ENCODE results near the gene NEURL2.

Gene NEURL2

GRCh38 chr20:45898285-45898684, 7.3 kb upstream of the NEURL2 start:
- H3K4me1 ChIP-seq (ENCODE audit: control insufficient read depth, insufficient read depth, low read length) = peaks cover 11% of the 10 kb centered on the region
- H3K27ac ChIP-seq (ENCODE audit: insufficient read depth, low read depth, low read length, poor library complexity, severe bottlenecking) = no peak overlapping the region
- peaks cover 23% of the 10 kb centered on the region for H3K36me3 ChIP-seq (ENCODE audit: control insufficient read depth, insufficient read depth, low read length)
- no peaks in the 10 kb centered on the region for H3K9me3 ChIP-seq (ENCODE audit: control insufficient read depth, low read length)
- 90% methylated on average over 12 of the region's 12 CpGs for WGBS, 2 experiments
- no peaks in the 10 kb centered on the region for H3K27me3 ChIP-seq (ENCODE audit: control insufficient read depth, insufficient read depth, low read length, poor library complexity, severe bottlenecking)
- H3K4me3 ChIP-seq (ENCODE audit: insufficient read depth, low read depth, low read length) = no peak overlapping the region

- 95 to 98% methylated on average over 7 of the region's 7 CpGs for WGBS, 2 experiments
- peaks cover 23% of the 10 kb centered on the region for H3K36me3 ChIP-seq (ENCODE audit: control insufficient read depth, insufficient read depth, low read length)
- peaks cover 11% of the 10 kb centered on the region for H3K4me1 ChIP-seq (ENCODE audit: control insufficient read depth, insufficient read depth, low read length)
Measured at GRCh38 chr20:45897692-45898091, 6.7 kb upstream of the NEURL2 start.

GRCh38 chr20:45897289-45897688, 6.3 kb upstream of the NEURL2 start:
- Histone ChIP-seq H3K27ac (ENCODE audit: insufficient read depth, low read depth, low read length, poor library complexity, severe bottlenecking) (no peak overlapping the region), H3K36me3 (ENCODE audit: control insufficient read depth, insufficient read depth, low read length) (peaks cover 19% of the 10 kb centered on the region)

More at GRCh38 chr20:45897692-45898091, 6.7 kb upstream of the NEURL2 start:
- no peak overlapping the region for H3K27ac ChIP-seq (ENCODE audit: insufficient read depth, low read depth, low read length, poor library complexity, severe bottlenecking)
- no peak overlapping the region for H3K4me3 ChIP-seq (ENCODE audit: insufficient read depth, low read depth, low read length)
- H3K27me3 ChIP-seq (ENCODE audit: control insufficient read depth, insufficient read depth, low read length, poor library complexity, severe bottlenecking) = no peaks in the 10 kb centered on the region
- H3K9me3 ChIP-seq (ENCODE audit: control insufficient read depth, low read length) = no peaks in the 10 kb centered on the region

GRCh38 chr20:45896641-45897161, 5.7 kb upstream of the NEURL2 start:
- H3K27me3 ChIP-seq (ENCODE audit: control insufficient read depth, insufficient read depth, low read length, poor library complexity, severe bottlenecking) = no peaks in the 10 kb centered on the region
- 96 to 98% methylated on average over 14 of the region's 14 CpGs for WGBS, 2 experiments
- no peaks in the 10 kb centered on the region for H3K9me3 ChIP-seq (ENCODE audit: control insufficient read depth, low read length)
- no peak overlapping the region for H3K4me3 ChIP-seq (ENCODE audit: insufficient read depth, low read depth, low read length)
- peaks cover 14% of the 10 kb centered on the region for H3K36me3 ChIP-seq (ENCODE audit: control insufficient read depth, insufficient read depth, low read length)
- H3K4me1 ChIP-seq (ENCODE audit: control insufficient read depth, insufficient read depth, low read length) = peaks cover 13% of the 10 kb centered on the region
- H3K27ac ChIP-seq (ENCODE audit: insufficient read depth, low read depth, low read length, poor library complexity, severe bottlenecking) = no peak overlapping the region

More at GRCh38 chr20:45897289-45897688, 6.3 kb upstream of the NEURL2 start:
- no peaks in the 10 kb centered on the region for H3K27me3 ChIP-seq (ENCODE audit: control insufficient read depth, insufficient read depth, low read length, poor library complexity, severe bottlenecking)
- WGBS, 2 experiments = 84 to 95% methylated on average over 2 of the region's 2 CpGs
- no peaks in the 10 kb centered on the region for H3K9me3 ChIP-seq (ENCODE audit: control insufficient read depth, low read length)
- H3K4me1 ChIP-seq (ENCODE audit: control insufficient read depth, insufficient read depth, low read length) = peaks cover 11% of the 10 kb centered on the region
- H3K4me3 ChIP-seq (ENCODE audit: insufficient read depth, low read depth, low read length) = no peak overlapping the region

- H3K27ac ChIP-seq (ENCODE audit: insufficient read depth, low read depth, low read length, poor library complexity, severe bottlenecking) = no peak overlapping the region
- H3K36me3 ChIP-seq (ENCODE audit: control insufficient read depth, insufficient read depth, low read length) = no peaks in the 10 kb centered on the region
- H3K27me3 ChIP-seq (ENCODE audit: control insufficient read depth, insufficient read depth, low read length, poor library complexity, severe bottlenecking) = peaks cover 13% of the 10 kb centered on the region
- WGBS, 2 experiments = 95 to 98% methylated on average over 12 of the region's 12 CpGs
- H3K4me1 ChIP-seq (ENCODE audit: control insufficient read depth, insufficient read depth, low read length) = peaks cover 20% of the 10 kb centered on the region
- H3K9me3 ChIP-seq (ENCODE audit: control insufficient read depth, low read length) = no peaks in the 10 kb centered on the region
- no peak overlapping the region for H3K4me3 ChIP-seq (ENCODE audit: insufficient read depth, low read depth, low read length)
Measured at GRCh38 chr20:45894797-45895196, 3.8 kb upstream of the NEURL2 start.

- H3K4me3 ChIP-seq (ENCODE audit: insufficient read depth, low read depth, low read length) = no peak overlapping the region
- peak overlapping the region; percentile 72 for H3K27ac ChIP-seq (ENCODE audit: insufficient read depth, low read depth, low read length, poor library complexity, severe bottlenecking)
- peaks cover 14% of the 10 kb centered on the region for H3K27me3 ChIP-seq (ENCODE audit: control insufficient read depth, insufficient read depth, low read length, poor library complexity, severe bottlenecking)
- WGBS, 2 experiments = 67 to 68% methylated on average over 4 of the region's 4 CpGs
- H3K9me3 ChIP-seq (ENCODE audit: control insufficient read depth, low read length) = no peaks in the 10 kb centered on the region
- no peaks in the 10 kb centered on the region for H3K36me3 ChIP-seq (ENCODE audit: control insufficient read depth, insufficient read depth, low read length)
- H3K4me1 ChIP-seq (ENCODE audit: control insufficient read depth, insufficient read depth, low read length) = peaks cover 20% of the 10 kb centered on the region
Measured at GRCh38 chr20:45893831-45894230, 2.8 kb upstream of the NEURL2 start.

- Histone ChIP-seq H3K4me3 (ENCODE audit: insufficient read depth, low read depth, low read length) (no peak overlapping the region), H3K27ac (ENCODE audit: insufficient read depth, low read depth, low read length, poor library complexity, severe bottlenecking) (no peak overlapping the region), H3K36me3 (ENCODE audit: control insufficient read depth, insufficient read depth, low read length) (no peaks in the 10 kb centered on the region), H3K9me3 (ENCODE audit: control insufficient read depth, low read length) (no peaks in the 10 kb centered on the region), H3K4me1 (ENCODE audit: control insufficient read depth, insufficient read depth, low read length) (peaks cover 20% of the 10 kb centered on the region), H3K27me3 (ENCODE audit: control insufficient read depth, insufficient read depth, low read length, poor library complexity, severe bottlenecking) (peaks cover 14% of the 10 kb centered on the region)
- 95 to 98% methylated on average over 4 of the region's 4 CpGs for WGBS, 2 experiments
Measured at GRCh38 chr20:45892828-45893500, 2.0 kb upstream of the NEURL2 start.

- Histone ChIP-seq H3K27me3 (ENCODE audit: control insufficient read depth, insufficient read depth, low read length, poor library complexity, severe bottlenecking) (peaks cover 14% of the 10 kb centered on the region), H3K36me3 (ENCODE audit: control insufficient read depth, insufficient read depth, low read length) (no peaks in the 10 kb centered on the region), H3K4me1 (ENCODE audit: control insufficient read depth, insufficient read depth, low read length) (peaks cover 20% of the 10 kb centered on the region), H3K27ac (ENCODE audit: insufficient read depth, low read depth, low read length, poor library complexity, severe bottlenecking) (no peak overlapping the region), H3K4me3 (ENCODE audit: insufficient read depth, low read depth, low read length) (peak overlapping the region; percentile 64), H3K9me3 (ENCODE audit: control insufficient read depth, low read length) (no peaks in the 10 kb centered on the region)
- WGBS, 2 experiments = 88 to 91% methylated on average over 9 of the region's 9 CpGs
Measured at GRCh38 chr20:45892049-45892825, 1.2 kb upstream of the NEURL2 start.

- H3K36me3 ChIP-seq (ENCODE audit: control insufficient read depth, insufficient read depth, low read length) = no peaks in the 10 kb centered on the region
- no peak overlapping the region for H3K27ac ChIP-seq (ENCODE audit: insufficient read depth, low read depth, low read length, poor library complexity, severe bottlenecking)
- H3K27me3 ChIP-seq (ENCODE audit: control insufficient read depth, insufficient read depth, low read length, poor library complexity, severe bottlenecking) = peaks cover 14% of the 10 kb centered on the region
- peak overlapping the region; percentile 64 for H3K4me3 ChIP-seq (ENCODE audit: insufficient read depth, low read depth, low read length)
- no peaks in the 10 kb centered on the region for H3K9me3 ChIP-seq (ENCODE audit: control insufficient read depth, low read length)
- peaks cover 20% of the 10 kb centered on the region for H3K4me1 ChIP-seq (ENCODE audit: control insufficient read depth, insufficient read depth, low read length)
- WGBS, 2 experiments = 3 to 4% methylated on average over 79 of the region's 79 CpGs
Measured at GRCh38 chr20:45890077-45890984, 677 bp downstream of the NEURL2 start.

Data from ectodermal cell (in vitro differentiated cells).